DMS114 treated with DMSO at 0.1 percent for 48 hours (cell line): ENCODE data around the gene ZSCAN26.
A peak's percentile ranks its signal among the peaks of the same experiment; 100 is the strongest.
"Not testable (repeated sequence)": the region's sequence is repeated elsewhere in the genome, so short reads cannot be mapped to it uniquely, and the experiment has no call there.

ENCODE experiments used
- DNase-seq: peaks from one replicate; lab custom pipeline; 2025; ENCODE audit not compliant: unreplicated experiment; lab: John Stamatoyannopoulos, UW

The ZSCAN26 gene

GRCh38 chr6:28254121-28254519, 12.8 kb upstream of the ZSCAN26 start:
- DNase-seq = no peak

- no peak for DNase-seq
Measured at GRCh38 chr6:28257042-28257441, 9.9 kb upstream of the ZSCAN26 start.

- no peak for DNase-seq
Measured at GRCh38 chr6:28258877-28259777, 7.8 kb upstream of the ZSCAN26 start, which contains the start of gene NKAPL. NKAPL (plus strand) TSS chr6:28259297; CDS start chr6:28259372, 75 bp downstream.

- no peak for DNase-seq
Measured at GRCh38 chr6:28263922-28264321, 3.0 kb upstream of the ZSCAN26 start.

- no peak for DNase-seq
Measured at GRCh38 chr6:28264834-28265401, 2.0 kb upstream of the ZSCAN26 start.

GRCh38 chr6:28266563-28266961, 381 bp upstream of the ZSCAN26 start:
- no peak for DNase-seq

GRCh38 chr6:28267695-28268059, 734 bp downstream of the ZSCAN26 start:
- no peak for DNase-seq

GRCh38 chr6:28269492-28269891, 2.5 kb downstream of the ZSCAN26 start:
- DNase-seq = no peak

GRCh38 chr6:28274888-28275287, 7.9 kb downstream of the ZSCAN26 start:
- DNase-seq = no peak

- no peak for DNase-seq
Measured at GRCh38 chr6:28277746-28278145, 10.8 kb downstream of the ZSCAN26 start.

- no peak for DNase-seq
Measured at GRCh38 chr6:28280595-28281287, 13.8 kb downstream of the ZSCAN26 start.

- DNase-seq = peak; percentile 61
Measured at GRCh38 chr6:28281288-28282064, 14.5 kb downstream of the ZSCAN26 start, which contains the start of gene PGBD1. PGBD1 (plus strand) TSS chr6:28281572; CDS start chr6:28283814, 2,242 bp downstream.

GRCh38 chr6:28282926-28283325, 16.0 kb downstream of the ZSCAN26 start:
- DNase-seq = no peak

- DNase-seq = no peak
Measured at GRCh38 chr6:28291573-28291972, 24.6 kb downstream of the ZSCAN26 start.

GRCh38 chr6:28295326-28295725, 28.4 kb downstream of the ZSCAN26 start:
- no peak for DNase-seq

GRCh38 chr6:28296520-28297060, 29.6 kb downstream of the ZSCAN26 start:
- no peak for DNase-seq

- DNase-seq = no peak
Measured at GRCh38 chr6:28303570-28303969, 36.6 kb downstream of the ZSCAN26 start.

GRCh38 chr6:28306363-28306762, 39.4 kb downstream of the ZSCAN26 start:
- not testable (repeated sequence) for DNase-seq

GRCh38 chr6:28311139-28311823, 44.3 kb downstream of the ZSCAN26 start:
- DNase-seq = no peak

- no peak for DNase-seq
Measured at GRCh38 chr6:28312939-28313338, 46.0 kb downstream of the ZSCAN26 start.
